ENCODE measurements around the gene TRMU. TPM values are rescaled to one million over a fixed set of nuclear protein-coding genes. Genes with fewer than 3 reads are reported as not detected.

TRMU gene
- total and polyA plus RNA-seq, 2 experiments from 2014 or later, result 48.3 to 70.4 TPM

GRCh38 chr22:46309526-46310085 is 25.9 kb upstream of the TRMU start (continued):
- no peak for TF ChIP-seq REST (IDR thresholded peaks at IDR 0.05; ENCODE audit: unreplicated experiment)
- TF ChIP-seq ETS1 (IDR thresholded peaks at IDR 0.05), result no peak
- no peak for TF ChIP-seq EZH2phosphoT487 (IDR thresholded peaks at IDR 0.05; ENCODE audit: unreplicated experiment)
- TF ChIP-seq CREB1 (CRISPR knock-in tag; IDR thresholded peaks at IDR 0.05; ENCODE audit: low read depth), result no peak
- no peak for TF ChIP-seq POLR2AphosphoS5 (IDR thresholded peaks at IDR 0.05; ENCODE audit: low read depth)
- TF ChIP-seq CTCF (conservative IDR thresholded peaks at IDR 0.05; ENCODE audit: low read depth in 2 of 2), result no peak
- TF ChIP-seq ZNF114 (CRISPR knock-in tag; IDR thresholded peaks at IDR 0.05), result no peak

- no peak overlapping the region for H3K4me3 ChIP-seq
- no peaks in the 10 kb centered on the region for H3K4me1 ChIP-seq (ENCODE audit: insufficient read depth)
- no peak overlapping the region for H3K27ac ChIP-seq (ENCODE audit: low read depth)
- no peak overlapping the region for H3K4me2 ChIP-seq
- H2AFZ ChIP-seq, result no peak overlapping the region
- 0 out of 2 replicates have a peak, but pooled peaks cover 9% of the 10 kb centered on the region for H4K20me1 ChIP-seq (replicated peaks; ENCODE audit: insufficient read depth)
- H3K9me2 ChIP-seq (ENCODE audit: insufficient read depth), result no peaks in the 10 kb centered on the region
- peaks cover 12% of the 10 kb centered on the region for H3K79me2 ChIP-seq (replicated peaks; ENCODE audit: insufficient read depth)
- ATAC-seq (no peak), DNase-seq (ENCODE audit: low spot score) (no peak)
- Mint-ChIP-seq H3K4me3 (no peak overlapping the region), H3K27ac (no peak overlapping the region), H3K27me3 (ENCODE audit: insufficient read depth, low read depth, poor library complexity) (peaks cover 2% of the 10 kb centered on the region), H3K4me1 (no peaks in the 10 kb centered on the region), H3K36me3 (ENCODE audit: low read depth) (peaks cover 40% of the 10 kb centered on the region), H3K9me3 (no peaks in the 10 kb centered on the region)
- no peaks in the 10 kb centered on the region for H3F3A ChIP-seq (replicated peaks; ENCODE audit: low read depth)
- H3K27me3 ChIP-seq (ENCODE audit: insufficient read depth), result no peaks in the 10 kb centered on the region
- peaks cover 4% of the 10 kb centered on the region; the same call in 1 of the 2 replicates for H3K36me3 ChIP-seq (ENCODE audit: insufficient read depth)
- TF ChIP-seq CTCF (conservative IDR thresholded peaks at IDR 0.05; ENCODE audit: low read depth in 2 of 2) (no peak), ZNF462 (CRISPR knock-in tag; IDR thresholded peaks at IDR 0.05) (no peak), STAT1 (IDR thresholded peaks at IDR 0.05; ENCODE audit: unreplicated experiment) (no peak), POLR2AphosphoS5 (IDR thresholded peaks at IDR 0.05; ENCODE audit: low read depth) (no peak)
These were observed 23.5 kb upstream of the TRMU start for GRCh38 chr22:46312056-46312455.

All from GM23338 (cell line).